HCT116 (cell line): ENCODE data around the gene TBC1D17. TPM values are rescaled to one million over a fixed set of nuclear protein-coding genes. Genes with fewer than 3 reads are reported as not detected.

Experiments
- ATAC-seq: fragments of 200-7000 bp; cut with Tn5 transposase; 2 replicates; pipeline ENCODE4 v1.9.1; 2020; ENCODE audit warnings: mild to moderate bottlenecking, moderate library complexity
- BruUV-seq: library from RNA; stranded (reverse); fragments of 400-500 nt; replicated peaks from 2 replicates; lab custom pipeline; 2021; lab: Mats Ljungman, UMichigan
- CTCF ChIA-PET: fragments of 300-600 bp; sonication (Branson Sonifier 250); formaldehyde crosslinking; loops from one replicate; lab custom pipeline; 2021; ENCODE audit warnings: antibody characterized with exemption; lab: Charles Lee
- POLR2A ChIA-PET: fragments of 300-600, 350-600 bp; sonication (Branson Sonifier 250); formaldehyde crosslinking; loops from one replicate; lab custom pipeline; 2021; ENCODE audit warnings: antibody characterized with exemption; lab: Charles Lee
- RAD21 ChIA-PET, 2 experiments: fragments of 300-600 bp; sonication (Branson Sonifier 250); formaldehyde crosslinking; loops; one replicate each; lab custom pipeline; 2023; ENCODE audit warnings: low total read pairs in 2 of 2; ENCODE audit not compliant: uncharacterized antibody in 2 of 2, unreplicated experiment in 2 of 2, low non-redundant PET in 1 of 2; lab: Charles Lee
- DNase-seq: peaks from one replicate; pipeline ENCODE4 v3.0.0-alpha.2; 2010; ENCODE audit warnings: low read depth, low spot score
- H2AFZ ChIP-seq: fragments of 200-600 bp; shearing (Covaris generic), sonication (generic); 2 replicates; pipeline ENCODE4 v1.6.1; 2017; ENCODE audit warnings: low read depth, mixed run types, mixed read lengths, antibody characterized with exemption, low read length; ENCODE audit not compliant: poor library complexity, severe bottlenecking
- H3K27ac ChIP-seq: 2 replicates; pipeline ENCODE4 v1.5.1; 2012; ENCODE audit warnings: low read depth, low read length
- H3K27me3 ChIP-seq: fragments of 200-600 bp; sonication (generic); 2 replicates; pipeline ENCODE4 v1.6.1; 2016; ENCODE audit warnings: mixed run types, low read length, mixed read lengths; ENCODE audit not compliant: insufficient read depth
- H3K36me3 ChIP-seq, 2 experiments: fragments of 200-500 bp in 1 of 2; fragments of 200-600 bp in 1 of 2; sonication (Bioruptor generic) in 1 of 2; sonication (generic) in 1 of 2; 2 replicates each; pipeline versions ENCODE4 v1.5.1 to v1.6.1; 2014 to 2016; ENCODE audit warnings: low read length in 2 of 2, inconsistent platforms in 1 of 2, mixed read lengths in 1 of 2, mixed run types in 1 of 2; ENCODE audit not compliant: insufficient read depth in 2 of 2, control insufficient read depth in 1 of 2
- H3K4me1 ChIP-seq, 2 experiments: fragments of 200-600 bp in 1 of 2; sonication (generic) in 1 of 2; 2 replicates each; pipeline versions ENCODE4 v1.5.1 to v1.6.1; 2012 to 2017; ENCODE audit warnings: low read length in 2 of 2, inconsistent platforms in 1 of 2, mild to moderate bottlenecking in 1 of 2, mixed read lengths in 1 of 2, mixed run types in 1 of 2, moderate library complexity in 1 of 2; ENCODE audit not compliant: insufficient read depth in 2 of 2, control insufficient read depth in 1 of 2
- H3K4me2 ChIP-seq: fragments of 200-600 bp; sonication (generic); 2 replicates; pipeline ENCODE4 v1.6.1; 2017; ENCODE audit warnings: mixed run types, low read length, mixed read lengths
- H3K4me3 ChIP-seq, 2 experiments: fragments of 200-600 bp in 1 of 2; sonication (generic) in 1 of 2; replicated peaks in 1 of 2; 2 replicates each; pipeline ENCODE4 v1.5.1; 2011 to 2016; ENCODE audit warnings: low read length in 2 of 2, control low read depth in 1 of 2, low read depth in 1 of 2, mild to moderate bottlenecking in 1 of 2, mixed read lengths in 1 of 2, mixed run types in 1 of 2
- H3K79me2 ChIP-seq: fragments of 200-600 bp; sonication (generic); 2 replicates; pipeline ENCODE4 v1.6.1; 2017; ENCODE audit warnings: mild to moderate bottlenecking, mixed run types, low read length, moderate library complexity, mixed read lengths; ENCODE audit not compliant: insufficient read depth
- H3K9ac ChIP-seq: fragments of 200-600 bp; sonication (generic); 2 replicates; pipeline ENCODE4 v1.6.1; 2016; ENCODE audit warnings: low read length, mixed read lengths
- H3K9me2 ChIP-seq: fragments of 200-600 bp; sonication (generic), shearing (Covaris generic); 2 replicates; pipeline ENCODE4 v1.6.1; 2017; ENCODE audit warnings: mixed run types, mild to moderate bottlenecking, moderate library complexity; ENCODE audit not compliant: insufficient read depth
- H3K9me3 ChIP-seq, 2 experiments: fragments of 200-500 bp in 1 of 2; fragments of 200-600 bp in 1 of 2; sonication (Bioruptor generic) in 1 of 2; sonication (generic) in 1 of 2; 2 replicates each; pipeline ENCODE4 v1.6.1; 2014 to 2017; ENCODE audit warnings: low read length in 2 of 2, mixed read lengths in 2 of 2, inconsistent platforms in 1 of 2, low read depth in 1 of 2, mild to moderate bottlenecking in 1 of 2, mixed run types in 1 of 2, moderate library complexity in 1 of 2; ENCODE audit not compliant: control insufficient read depth in 1 of 2, insufficient read depth in 1 of 2
- H4K20me1 ChIP-seq: fragments of 200-600 bp; sonication (generic), shearing (Covaris generic); 2 replicates; pipeline ENCODE4 v1.6.1; 2017; ENCODE audit warnings: mixed run types, mild to moderate bottlenecking, moderate library complexity; ENCODE audit not compliant: insufficient read depth
- CBX3 ChIP-seq: IDR thresholded peaks from 2 replicates; pipeline ENCODE4 v1.6.1; 2012; ENCODE audit warnings: low read depth
- FOSL1 ChIP-seq: IDR thresholded peaks from 2 replicates; pipeline ENCODE4 v1.6.1; 2012; ENCODE audit warnings: low read depth
- POLR2AphosphoS5 ChIP-seq: IDR thresholded peaks from 2 replicates; pipeline ENCODE4 v1.6.1; 2011; ENCODE audit warnings: mild to moderate bottlenecking, low read depth, low read length, moderate library complexity
- SIN3A ChIP-seq: IDR thresholded peaks from 2 replicates; pipeline ENCODE4 v1.6.1; 2012; ENCODE audit warnings: low read depth
- ZFX ChIP-seq: fragments of 450-650 bp; IDR thresholded peaks from 2 replicates; pipeline ENCODE4 v1.6.1; 2017
- intact Hi-C: fragments of 100-400 bp; cut with micrococcal nuclease; formaldehyde crosslinking; loops from 2 replicates; pipeline ENCODE4 v1.10.0; 2022
- total RNA-seq: library from RNA; stranded (reverse); gene quantifications from one replicate; pipeline ENCODE4 v1.2.1, GENCODE V29; 2021; ENCODE audit not compliant: unreplicated experiment
- TF ChIP-seq, protein P1 (sequence below): IDR thresholded peaks from 2 replicates; pipeline ENCODE4 v1.6.1; 2012
- TF ChIP-seq, protein P2 (sequence below): IDR thresholded peaks from 2 replicates; pipeline ENCODE4 v1.6.1; 2012; ENCODE audit warnings: low read depth

TBC1D17 gene
- total RNA-seq, 1 experiment from 2014 or later, result 32.9 TPM

GRCh38 chr19:49859682-49860335 is 17.7 kb upstream of the TBC1D17 start:
- Histone ChIP-seq H2AFZ (no peak overlapping the region), H3K27me3 (no peaks in the 10 kb centered on the region), H3K79me2 (peaks cover 34% of the 10 kb centered on the region), H4K20me1 (peaks cover 3% of the 10 kb centered on the region; the same call in 1 of the 2 replicates), H3K9me3 (no peaks in the 10 kb centered on the region), H3K4me3 (no peak overlapping the region), H3K9me2 (no peaks in the 10 kb centered on the region), H3K4me1 (peaks cover 3 to 34% of the 10 kb centered on the region in 2 experiments; a peak in 2 of 4 replicates), H3K27ac (no peak overlapping the region), H3K36me3 (peaks cover 20 to 45% of the 10 kb centered on the region in 2 experiments), H3K9ac (no peak overlapping the region), H3K4me2 (no peak overlapping the region)
- BruUV-seq, result no TSS peak
- ATAC-seq, result no peak
- intact Hi-C loops, result no loop called here
- TF ChIP-seq, protein P1, sequence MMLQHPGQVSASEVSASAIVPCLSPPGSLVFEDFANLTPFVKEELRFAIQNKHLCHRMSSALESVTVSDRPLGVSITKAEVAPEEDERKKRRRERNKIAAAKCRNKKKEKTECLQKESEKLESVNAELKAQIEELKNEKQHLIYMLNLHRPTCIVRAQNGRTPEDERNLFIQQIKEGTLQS, result no peak
- no peak; the same call in none of the 2 replicates for TF ChIP-seq POLR2AphosphoS5
- TF ChIP-seq SIN3A, result no peak
- no peak for TF ChIP-seq CBX3
- TF ChIP-seq ZFX, result no peak
- TF ChIP-seq FOSL1, result no peak
- TF ChIP-seq, protein P2, sequence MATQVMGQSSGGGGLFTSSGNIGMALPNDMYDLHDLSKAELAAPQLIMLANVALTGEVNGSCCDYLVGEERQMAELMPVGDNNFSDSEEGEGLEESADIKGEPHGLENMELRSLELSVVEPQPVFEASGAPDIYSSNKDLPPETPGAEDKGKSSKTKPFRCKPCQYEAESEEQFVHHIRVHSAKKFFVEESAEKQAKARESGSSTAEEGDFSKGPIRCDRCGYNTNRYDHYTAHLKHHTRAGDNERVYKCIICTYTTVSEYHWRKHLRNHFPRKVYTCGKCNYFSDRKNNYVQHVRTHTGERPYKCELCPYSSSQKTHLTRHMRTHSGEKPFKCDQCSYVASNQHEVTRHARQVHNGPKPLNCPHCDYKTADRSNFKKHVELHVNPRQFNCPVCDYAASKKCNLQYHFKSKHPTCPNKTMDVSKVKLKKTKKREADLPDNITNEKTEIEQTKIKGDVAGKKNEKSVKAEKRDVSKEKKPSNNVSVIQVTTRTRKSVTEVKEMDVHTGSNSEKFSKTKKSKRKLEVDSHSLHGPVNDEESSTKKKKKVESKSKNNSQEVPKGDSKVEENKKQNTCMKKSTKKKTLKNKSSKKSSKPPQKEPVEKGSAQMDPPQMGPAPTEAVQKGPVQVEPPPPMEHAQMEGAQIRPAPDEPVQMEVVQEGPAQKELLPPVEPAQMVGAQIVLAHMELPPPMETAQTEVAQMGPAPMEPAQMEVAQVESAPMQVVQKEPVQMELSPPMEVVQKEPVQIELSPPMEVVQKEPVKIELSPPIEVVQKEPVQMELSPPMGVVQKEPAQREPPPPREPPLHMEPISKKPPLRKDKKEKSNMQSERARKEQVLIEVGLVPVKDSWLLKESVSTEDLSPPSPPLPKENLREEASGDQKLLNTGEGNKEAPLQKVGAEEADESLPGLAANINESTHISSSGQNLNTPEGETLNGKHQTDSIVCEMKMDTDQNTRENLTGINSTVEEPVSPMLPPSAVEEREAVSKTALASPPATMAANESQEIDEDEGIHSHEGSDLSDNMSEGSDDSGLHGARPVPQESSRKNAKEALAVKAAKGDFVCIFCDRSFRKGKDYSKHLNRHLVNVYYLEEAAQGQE, result no peak
- DNase-seq, result no peak
- CTCF ChIA-PET, result no interaction called here
- RAD21 ChIA-PET, result no interaction called here
- POLR2A ChIA-PET, result no interaction called here
